Measurements from ENCODE around the gene MISP3. TPM values are rescaled to one million over a fixed set of nuclear protein-coding genes. Genes with fewer than 3 reads are reported as not detected.
A peak's percentile ranks its signal among the peaks of the same experiment; 100 is the strongest.

Gene MISP3
- total RNA-seq, 3 donors from 2014 or later = 4.6 to 6.4 (median 5.0) TPM

GRCh38 chr19:14117668-14118164 is 45.1 kb downstream of the MISP3 start, which contains the start of gene PRKACA:
PRKACA (minus strand) TSS chr19:14117762; CDS start chr19:14117547, 215 bp downstream.
- intact Hi-C loops (cut with DNase I; ENCODE audit: low total_unique reads) = no loop called here
- H3K27me3 ChIP-seq = no peaks in the 10 kb centered on the region
- no peaks in the 10 kb centered on the region for H3K9me3 ChIP-seq
- H3K36me3 ChIP-seq = no peaks in the 10 kb centered on the region
- peak within 1 kb of the TSS; percentile 94 to 99 (median 95) for H3K4me3 ChIP-seq
- H3K4me1 ChIP-seq = peaks cover 20 to 30% of the 10 kb centered on the region in 2 donors
- DNase-seq (ENCODE audit: low spot score in 2 of 2) = peak; percentile 98 to 99
- TF ChIP-seq POLR2A (IDR thresholded peaks at IDR 0.05) (peak; percentile 31), POLR2AphosphoS5 (IDR thresholded peaks at IDR 0.05) (peak; percentile 5 to 49 (median 32)), CTCF (IDR thresholded peaks at IDR 0.05) (no peak)
- H3K27ac ChIP-seq = peak within 1 kb of the TSS; percentile 98 to 100

GRCh38 chr19:14118165-14119051 is 45.8 kb downstream of the MISP3 start:
- H3K9me3 ChIP-seq = no peaks in the 10 kb centered on the region
- TF ChIP-seq POLR2AphosphoS5 (IDR thresholded peaks at IDR 0.05) (peak; percentile 79 to 96 (median 84)), POLR2A (IDR thresholded peaks at IDR 0.05) (peak; percentile 68), CTCF (IDR thresholded peaks at IDR 0.05) (peak in 1 of 3 donors; percentile 22)
- H3K27me3 ChIP-seq = no peaks in the 10 kb centered on the region
- H3K36me3 ChIP-seq = no peaks in the 10 kb centered on the region
- peak overlapping the region; percentile 94 to 99 (median 95) for H3K4me3 ChIP-seq
- peaks cover 14 to 26% of the 10 kb centered on the region in 2 donors for H3K4me1 ChIP-seq
- intact Hi-C loops (cut with DNase I; ENCODE audit: low total_unique reads) = no loop called here
- peak overlapping the region; percentile 98 to 100 for H3K27ac ChIP-seq
- peak; percentile 72 to 90 for DNase-seq (ENCODE audit: low spot score in 2 of 2)

GRCh38 chr19:14119146-14119545 is 46.6 kb downstream of the MISP3 start:
- DNase-seq (ENCODE audit: low spot score in 2 of 2) = no peak
- TF ChIP-seq POLR2A (IDR thresholded peaks at IDR 0.05) (no peak), CTCF (IDR thresholded peaks at IDR 0.05) (no peak), POLR2AphosphoS5 (IDR thresholded peaks at IDR 0.05) (no peak)
- intact Hi-C loops (cut with DNase I; ENCODE audit: low total_unique reads) = no loop called here
- Histone ChIP-seq H3K4me3 (peak overlapping the region; percentile 94 to 99 (median 95)), H3K9me3 (no peaks in the 10 kb centered on the region), H3K27me3 (no peaks in the 10 kb centered on the region), H3K27ac (peak overlapping the region; percentile 98 to 100), H3K36me3 (no peaks in the 10 kb centered on the region), H3K4me1 (peaks cover 13 to 21% of the 10 kb centered on the region in 2 donors)

- peaks cover 13 to 21% of the 10 kb centered on the region in 2 donors for H3K4me1 ChIP-seq
- intact Hi-C loops (cut with DNase I; ENCODE audit: low total_unique reads) = loop anchor here (1.0 kb wide), 1 partner anchor 49 kb away; no protein-coding TSS in a partner anchor
- no peak overlapping the region for H3K4me3 ChIP-seq
- H3K27ac ChIP-seq = peak overlapping the region; percentile 98 to 100
- no peaks in the 10 kb centered on the region for H3K9me3 ChIP-seq
- no peaks in the 10 kb centered on the region for H3K27me3 ChIP-seq
- DNase-seq (ENCODE audit: low spot score in 2 of 2) = no peak
- no peak for TF ChIP-seq CTCF (IDR thresholded peaks at IDR 0.05)
- no peak for TF ChIP-seq POLR2A (IDR thresholded peaks at IDR 0.05)
- TF ChIP-seq POLR2AphosphoS5 (IDR thresholded peaks at IDR 0.05) = no peak
- no peaks in the 10 kb centered on the region for H3K36me3 ChIP-seq
These were observed 47.3 kb downstream of the MISP3 start for GRCh38 chr19:14119644-14120496.
